Neural cell (in vitro differentiated cells): ENCODE results near the gene NTMT1. TPM values are rescaled to one million over a fixed set of nuclear protein-coding genes. Genes with fewer than 3 reads are reported as not detected.

ENCODE experiments used
- H2AFZ ChIP-seq: fragments of 200-600, 300-800 bp; sonication (generic), shearing (Covaris generic); 2 replicates; pipeline ENCODE4 v1.6.0; 2014; ENCODE audit warnings: low read depth, mild to moderate bottlenecking, antibody characterized with exemption, low read length, moderate library complexity
- H3F3A ChIP-seq: fragments of 200-600 bp; shearing (Covaris generic); 2 replicates; pipeline ENCODE4 v1.6.1; 2016; ENCODE audit warnings: mild to moderate bottlenecking, moderate library complexity, mixed read lengths, antibody characterized with exemption, low read length; ENCODE audit not compliant: insufficient read depth, poor library complexity, severe bottlenecking
- H3K27ac ChIP-seq: fragments of 200-600, 300-800 bp; sonication (generic), shearing (Covaris generic); 2 replicates; pipeline ENCODE4 v1.5.1; 2014; ENCODE audit warnings: mild to moderate bottlenecking, low read length, moderate library complexity
- H3K27me3 ChIP-seq: fragments of 300-800, 200-600 bp; sonication (generic), shearing (Covaris generic); 2 replicates; pipeline ENCODE4 v1.6.0; 2014; ENCODE audit warnings: mild to moderate bottlenecking, low read depth, low read length, moderate library complexity; ENCODE audit not compliant: insufficient read depth
- H3K36me3 ChIP-seq: fragments of 300-800, 200-600 bp; sonication (generic), shearing (Covaris generic); 2 replicates; pipeline ENCODE4 v1.5.1; 2014; ENCODE audit warnings: mild to moderate bottlenecking, antibody characterized with exemption, low read length, moderate library complexity; ENCODE audit not compliant: insufficient read depth
- H3K4me2 ChIP-seq: fragments of 300-800, 200-600 bp; sonication (generic), shearing (Covaris generic); 2 replicates; pipeline ENCODE4 v1.6.0; 2014; ENCODE audit warnings: mild to moderate bottlenecking, low read length
- H3K4me3 ChIP-seq: fragments of 300-800, 200-600 bp; sonication (generic), shearing (Covaris generic); 2 replicates; pipeline ENCODE4 v1.5.1; 2014; ENCODE audit warnings: mild to moderate bottlenecking, low read length, moderate library complexity
- H3K79me2 ChIP-seq: fragments of 200-600 bp; shearing (Covaris generic); replicated peaks from 2 replicates; pipeline ENCODE4 v1.6.0; 2014; ENCODE audit warnings: mild to moderate bottlenecking, low read length, moderate library complexity; ENCODE audit not compliant: insufficient read depth
- H3K9ac ChIP-seq: fragments of 300-800, 200-600 bp; sonication (generic), shearing (Covaris generic); 2 replicates; pipeline ENCODE4 v1.6.1; 2016; ENCODE audit warnings: mild to moderate bottlenecking, low read length, mixed read lengths
- H3K9me2 ChIP-seq: fragments of 200-600 bp; shearing (Covaris generic); 2 replicates; pipeline ENCODE4 v1.6.1; 2016; ENCODE audit warnings: mild to moderate bottlenecking, low read length, mixed read lengths; ENCODE audit not compliant: insufficient read depth
- H3K9me3 ChIP-seq: fragments of 200-600, 300-800 bp; sonication (generic), shearing (Covaris generic); 2 replicates; pipeline ENCODE4 v1.6.1; 2016; ENCODE audit warnings: mild to moderate bottlenecking, mixed run types, low read length, moderate library complexity, mixed read lengths
- H4K20me1 ChIP-seq: fragments of 200-600 bp; shearing (Covaris generic); 2 replicates; pipeline ENCODE4 v1.6.1; 2016; ENCODE audit warnings: mild to moderate bottlenecking, mixed run types; ENCODE audit not compliant: insufficient read depth
- CTCF ChIP-seq: fragments of 450-650 bp; IDR thresholded peaks from 2 replicates; pipeline ENCODE4 v1.5.1; 2014; ENCODE audit warnings: antibody characterized with exemption, mild to moderate bottlenecking, moderate library complexity; ENCODE audit not compliant: poor library complexity, severe bottlenecking
- EP300 ChIP-seq: fragments of 450-650 bp; conservative IDR thresholded peaks from 2 replicates; pipeline ENCODE4 v1.6.1; 2014; ENCODE audit warnings: antibody characterized with exemption, mild to moderate bottlenecking, moderate library complexity; ENCODE audit not compliant: poor library complexity, severe bottlenecking
- EZH2 ChIP-seq: fragments of 200-600, 300-800 bp; shearing (Covaris generic), sonication (generic); IDR thresholded peaks from 2 replicates; pipeline ENCODE4 v1.6.1; 2014; ENCODE audit warnings: antibody characterized with exemption, low read length, borderline replicate concordance, mild to moderate bottlenecking; ENCODE audit not compliant: insufficient read depth, poor library complexity, severe bottlenecking
- MXI1 ChIP-seq: fragments of 450-650 bp; conservative IDR thresholded peaks from 2 replicates; pipeline ENCODE4 v1.6.1; 2014; ENCODE audit warnings: antibody characterized with exemption, mild to moderate bottlenecking; ENCODE audit not compliant: poor library complexity, severe bottlenecking
- POLR2AphosphoS5 ChIP-seq: IDR thresholded peaks from 2 replicates; pipeline ENCODE4 v1.6.1; 2012
- RAD21 ChIP-seq: fragments of 450-650 bp; conservative IDR thresholded peaks from 2 replicates; pipeline ENCODE4 v1.6.1; 2014; ENCODE audit warnings: antibody characterized with exemption, mild to moderate bottlenecking, moderate library complexity
- REST ChIP-seq: IDR thresholded peaks from 2 replicates; pipeline ENCODE4 v1.6.1; 2012; ENCODE audit warnings: borderline replicate concordance
- SMC3 ChIP-seq: fragments of 450-650 bp; conservative IDR thresholded peaks from 2 replicates; pipeline ENCODE4 v1.6.1; 2014; ENCODE audit warnings: antibody characterized with exemption, mild to moderate bottlenecking, moderate library complexity; ENCODE audit not compliant: poor library complexity
- TAF1 ChIP-seq: IDR thresholded peaks from 2 replicates; pipeline ENCODE4 v1.6.1; 2012; ENCODE audit warnings: low read depth
- polyA plus RNA-seq: library from polyadenylated mRNA; depleted of rRNA; stranded (reverse); fragments of >200 nt; gene quantifications from 2 replicates; pipeline ENCODE4 v1.2.3, GENCODE V29; 2014

The NTMT1 gene
- polyA plus RNA-seq, 1 donor from 2014 or later, result 35.9 TPM

GRCh38 chr9:129640086-129640870 lies 14.3 kb downstream of the NTMT1 start:
- Histone ChIP-seq H3K9ac (peak overlapping the region; percentile 89), H3K9me2 (no peaks in the 10 kb centered on the region), H4K20me1 (peaks cover 9% of the 10 kb centered on the region), H3K27ac (no peak overlapping the region), H3K4me2 (peak overlapping the region; percentile 69), H2AFZ (no peak overlapping the region), H3K27me3 (no peaks in the 10 kb centered on the region), H3K36me3 (no peaks in the 10 kb centered on the region), H3K9me3 (no peaks in the 10 kb centered on the region), H3K79me2 (peaks cover 15% of the 10 kb centered on the region), H3K4me3 (peak overlapping the region; percentile 99), H3F3A (no peaks in the 10 kb centered on the region)
- TF ChIP-seq POLR2AphosphoS5 (no peak), REST (no peak), TAF1 (no peak), SMC3 (no peak), RAD21 (no peak), CTCF (no peak), EZH2 (no peak), MXI1 (no peak), EP300 (no peak)

GRCh38 chr9:129640871-129641749 lies 15.1 kb downstream of the NTMT1 start:
- Histone ChIP-seq H3K9me3 (no peaks in the 10 kb centered on the region), H3K9me2 (no peaks in the 10 kb centered on the region), H3K9ac (peak overlapping the region; percentile 89), H3F3A (no peaks in the 10 kb centered on the region), H3K36me3 (no peaks in the 10 kb centered on the region), H2AFZ (peak overlapping the region; percentile 63), H4K20me1 (peaks cover 8% of the 10 kb centered on the region), H3K4me2 (peak overlapping the region; percentile 69), H3K27me3 (no peaks in the 10 kb centered on the region), H3K27ac (peak overlapping the region; percentile 60), H3K4me3 (peak overlapping the region; percentile 99), H3K79me2 (peaks cover 15% of the 10 kb centered on the region)
- TF ChIP-seq SMC3 (no peak), POLR2AphosphoS5 (peak; percentile 6)
